DOHH2 (cell line): Measurements from ENCODE around the gene STX17.

Experiments used
- H3F3A ChIP-seq: fragments of 200-600 bp; sonication (generic), shearing (Covaris generic); 2 replicates; pipeline ENCODE4 v1.6.0; 2016; ENCODE audit warnings: antibody characterized with exemption, mild to moderate bottlenecking; ENCODE audit not compliant: control insufficient read depth, insufficient read depth
- H3K27ac ChIP-seq: fragments of 200-600 bp; sonication (generic); 2 replicates; pipeline ENCODE4 v1.5.1; 2014; ENCODE audit warnings: low read depth, mild to moderate bottlenecking, low read length, moderate library complexity
- H3K27me3 ChIP-seq: fragments of 200-600 bp; sonication (generic); 2 replicates; pipeline ENCODE4 v1.6.1; 2014; ENCODE audit warnings: mild to moderate bottlenecking, low read length, mixed read lengths; ENCODE audit not compliant: control insufficient read depth
- H3K36me3 ChIP-seq: fragments of 200-600 bp; sonication (generic); 2 replicates; pipeline ENCODE4 v1.6.1; 2014; ENCODE audit warnings: mild to moderate bottlenecking, low read length, moderate library complexity, mixed read lengths; ENCODE audit not compliant: control insufficient read depth
- H3K4me1 ChIP-seq: fragments of 200-600 bp; sonication (generic); 2 replicates; pipeline ENCODE4 v1.6.1; 2014; ENCODE audit warnings: mild to moderate bottlenecking, low read length, mixed read lengths; ENCODE audit not compliant: control insufficient read depth
- H3K4me2 ChIP-seq: fragments of 200-600 bp; sonication (generic); 2 replicates; pipeline ENCODE4 v1.6.0; 2014; ENCODE audit warnings: mild to moderate bottlenecking, low read length, moderate library complexity
- H3K4me3 ChIP-seq: fragments of 200-600 bp; sonication (generic); 2 replicates; pipeline ENCODE4 v1.5.1; 2014; ENCODE audit warnings: mild to moderate bottlenecking, low read length, mixed read lengths
- H3K79me2 ChIP-seq: fragments of 200-600 bp; sonication (generic); 2 replicates; pipeline ENCODE4 v1.6.1; 2014; ENCODE audit warnings: mild to moderate bottlenecking, low read length, mixed read lengths; ENCODE audit not compliant: control insufficient read depth
- H3K9me2 ChIP-seq: fragments of 200-600 bp; sonication (generic); replicated peaks from 2 replicates; pipeline ENCODE4 v1.6.1; 2014; ENCODE audit warnings: mild to moderate bottlenecking, low read length, mixed read lengths; ENCODE audit not compliant: control insufficient read depth
- H3K9me3 ChIP-seq: fragments of 200-600 bp; sonication (generic); 2 replicates; pipeline ENCODE4 v1.6.1; 2014; ENCODE audit warnings: antibody characterized with exemption, low read length, mixed read lengths; ENCODE audit not compliant: control insufficient read depth, insufficient read depth
- H4K20me1 ChIP-seq: fragments of 200-600 bp; sonication (generic); 2 replicates; pipeline ENCODE4 v1.6.0; 2014; ENCODE audit warnings: low read depth, mild to moderate bottlenecking, antibody characterized with exemption, low read length, moderate library complexity; ENCODE audit not compliant: control insufficient read depth, insufficient read depth
- CTCF ChIP-seq: fragments of 200-600 bp; sonication (generic); IDR thresholded peaks from one replicate; pipeline ENCODE4 v1.5.1; 2014; ENCODE audit warnings: antibody characterized with exemption, mild to moderate bottlenecking, low read depth, low read length; ENCODE audit not compliant: poor library complexity, severe bottlenecking
- EZH2phosphoT487 ChIP-seq: fragments of 200-600 bp; sonication (generic); IDR thresholded peaks from 2 replicates; pipeline ENCODE4 v1.6.1; 2017; ENCODE audit warnings: borderline replicate concordance, mild to moderate bottlenecking, antibody characterized with exemption, low read length, moderate library complexity, mixed read lengths

Gene STX17

GRCh38 chr9:99921875-99922710 is 15.6 kb downstream of the STX17 start:
- H3F3A ChIP-seq, result no peaks in the 10 kb centered on the region
- H4K20me1 ChIP-seq, result no peaks in the 10 kb centered on the region
- TF ChIP-seq EZH2phosphoT487, result no peak
- TF ChIP-seq CTCF, result no peak
- H3K36me3 ChIP-seq, result peaks cover 11% of the 10 kb centered on the region
- no peak overlapping the region for H3K4me3 ChIP-seq
- H3K79me2 ChIP-seq, result no peaks in the 10 kb centered on the region
- no peak overlapping the region for H3K27ac ChIP-seq
- no peaks in the 10 kb centered on the region for H3K27me3 ChIP-seq
- no peaks in the 10 kb centered on the region for H3K4me1 ChIP-seq
- H3K4me2 ChIP-seq, result no peak overlapping the region
- H3K9me3 ChIP-seq, result no peaks in the 10 kb centered on the region
- no peaks in the 10 kb centered on the region for H3K9me2 ChIP-seq

- no peak for TF ChIP-seq EZH2phosphoT487
- no peak for TF ChIP-seq CTCF
- H3K27ac ChIP-seq, result no peak overlapping the region
- peaks cover 11% of the 10 kb centered on the region for H3K36me3 ChIP-seq
These were observed 16.2 kb downstream of the STX17 start for GRCh38 chr9:99922711-99923030.

DNA sequence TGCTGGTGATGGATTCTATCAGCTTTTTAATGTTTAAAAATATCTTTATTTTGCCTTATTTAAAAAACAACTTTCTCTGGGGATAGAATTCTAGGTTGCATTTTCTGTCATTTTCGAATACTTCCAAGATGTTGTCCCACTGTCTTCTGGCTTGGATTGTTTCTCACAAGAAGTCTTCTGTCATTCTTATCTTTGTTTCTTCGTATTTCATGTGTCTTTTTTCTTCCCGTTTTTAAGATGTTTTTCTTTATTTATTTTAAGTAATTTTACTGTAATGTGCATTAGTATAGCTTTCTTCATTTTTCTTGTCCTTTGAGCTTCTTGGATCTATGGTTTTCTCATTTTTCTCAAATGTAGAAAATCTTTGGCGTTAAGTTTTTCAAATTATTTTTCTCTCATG is 19.1 kb downstream of the STX17 start:
- Histone ChIP-seq H4K20me1 (no peaks in the 10 kb centered on the region), H3K4me2 (no peak overlapping the region), H3K27ac (no peak overlapping the region), H3K36me3 (peaks cover 11% of the 10 kb centered on the region), H3K79me2 (no peaks in the 10 kb centered on the region), H3F3A (no peaks in the 10 kb centered on the region), H3K27me3 (no peaks in the 10 kb centered on the region), H3K9me2 (no peaks in the 10 kb centered on the region), H3K4me1 (no peaks in the 10 kb centered on the region), H3K9me3 (no peaks in the 10 kb centered on the region), H3K4me3 (no peak overlapping the region)
- no peak for TF ChIP-seq CTCF
- TF ChIP-seq EZH2phosphoT487, result no peak

More at GRCh38 chr9:99922711-99923030, 16.2 kb downstream of the STX17 start:
- H3K27me3 ChIP-seq, result no peaks in the 10 kb centered on the region
- H3K9me3 ChIP-seq, result no peaks in the 10 kb centered on the region
- no peak overlapping the region for H3K4me2 ChIP-seq
- H3K9me2 ChIP-seq, result no peaks in the 10 kb centered on the region
- H3K4me3 ChIP-seq, result no peak overlapping the region
- H4K20me1 ChIP-seq, result no peaks in the 10 kb centered on the region
- H3F3A ChIP-seq, result no peaks in the 10 kb centered on the region
- H3K79me2 ChIP-seq, result no peaks in the 10 kb centered on the region
- no peaks in the 10 kb centered on the region for H3K4me1 ChIP-seq
